DMS79 (cell line): ENCODE data around the gene OTUD4.
"Not testable (repeated sequence)": the region's sequence is repeated elsewhere in the genome, so short reads cannot be mapped to it uniquely, and the experiment has no call there.

Experiments
- DNase-seq: peaks from one replicate; lab custom pipeline; 2025; lab: John Stamatoyannopoulos, UW

OTUD4 gene, protein sequence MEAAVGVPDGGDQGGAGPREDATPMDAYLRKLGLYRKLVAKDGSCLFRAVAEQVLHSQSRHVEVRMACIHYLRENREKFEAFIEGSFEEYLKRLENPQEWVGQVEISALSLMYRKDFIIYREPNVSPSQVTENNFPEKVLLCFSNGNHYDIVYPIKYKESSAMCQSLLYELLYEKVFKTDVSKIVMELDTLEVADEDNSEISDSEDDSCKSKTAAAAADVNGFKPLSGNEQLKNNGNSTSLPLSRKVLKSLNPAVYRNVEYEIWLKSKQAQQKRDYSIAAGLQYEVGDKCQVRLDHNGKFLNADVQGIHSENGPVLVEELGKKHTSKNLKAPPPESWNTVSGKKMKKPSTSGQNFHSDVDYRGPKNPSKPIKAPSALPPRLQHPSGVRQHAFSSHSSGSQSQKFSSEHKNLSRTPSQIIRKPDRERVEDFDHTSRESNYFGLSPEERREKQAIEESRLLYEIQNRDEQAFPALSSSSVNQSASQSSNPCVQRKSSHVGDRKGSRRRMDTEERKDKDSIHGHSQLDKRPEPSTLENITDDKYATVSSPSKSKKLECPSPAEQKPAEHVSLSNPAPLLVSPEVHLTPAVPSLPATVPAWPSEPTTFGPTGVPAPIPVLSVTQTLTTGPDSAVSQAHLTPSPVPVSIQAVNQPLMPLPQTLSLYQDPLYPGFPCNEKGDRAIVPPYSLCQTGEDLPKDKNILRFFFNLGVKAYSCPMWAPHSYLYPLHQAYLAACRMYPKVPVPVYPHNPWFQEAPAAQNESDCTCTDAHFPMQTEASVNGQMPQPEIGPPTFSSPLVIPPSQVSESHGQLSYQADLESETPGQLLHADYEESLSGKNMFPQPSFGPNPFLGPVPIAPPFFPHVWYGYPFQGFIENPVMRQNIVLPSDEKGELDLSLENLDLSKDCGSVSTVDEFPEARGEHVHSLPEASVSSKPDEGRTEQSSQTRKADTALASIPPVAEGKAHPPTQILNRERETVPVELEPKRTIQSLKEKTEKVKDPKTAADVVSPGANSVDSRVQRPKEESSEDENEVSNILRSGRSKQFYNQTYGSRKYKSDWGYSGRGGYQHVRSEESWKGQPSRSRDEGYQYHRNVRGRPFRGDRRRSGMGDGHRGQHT

DNA sequence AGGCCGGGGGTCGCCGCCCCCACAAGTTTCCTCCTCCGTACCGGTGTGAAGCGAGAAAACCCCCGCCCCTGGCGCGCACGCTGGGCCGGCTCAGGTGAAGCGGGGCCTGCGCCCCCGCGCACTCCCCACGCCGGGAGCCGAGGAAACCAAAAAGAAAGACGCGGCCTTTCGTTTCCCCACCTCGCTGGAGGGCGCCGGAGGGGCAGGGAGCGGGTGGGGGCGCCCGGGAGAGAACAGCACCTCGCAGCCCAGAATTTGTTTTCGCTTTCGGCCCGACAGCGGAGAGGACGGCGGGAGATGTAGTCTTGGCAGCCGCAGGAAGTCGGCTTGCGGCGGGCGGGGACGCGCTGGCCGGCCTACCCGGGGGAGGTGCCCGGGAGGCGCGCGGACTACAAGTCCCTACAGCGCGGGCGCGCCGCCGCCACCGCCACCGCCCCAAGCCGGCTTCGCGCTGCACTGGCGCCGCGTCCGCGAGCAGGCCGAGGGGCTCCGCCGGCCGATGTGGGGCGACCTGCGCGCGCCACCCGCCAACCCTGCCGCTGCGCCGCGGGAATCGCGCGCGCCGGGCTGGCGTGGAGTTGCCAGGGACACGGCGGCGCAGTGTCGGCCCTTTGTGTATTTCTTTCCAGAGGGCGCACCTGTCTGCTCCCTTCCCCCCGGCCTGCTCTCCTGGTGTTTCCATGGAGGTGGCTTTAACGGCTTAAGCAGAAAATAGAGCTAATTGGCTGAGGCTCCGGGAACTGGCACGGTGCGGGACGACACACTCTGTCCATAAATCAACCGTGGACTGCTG is at the start of gene OTUD4:
TSS of gene OTUD4 (minus strand) at position 292 of the 793 bp plus-strand sequence. CDS start 616 bp downstream, outside the sequence.
- DNase-seq, result peak; percentile 68

DNA sequence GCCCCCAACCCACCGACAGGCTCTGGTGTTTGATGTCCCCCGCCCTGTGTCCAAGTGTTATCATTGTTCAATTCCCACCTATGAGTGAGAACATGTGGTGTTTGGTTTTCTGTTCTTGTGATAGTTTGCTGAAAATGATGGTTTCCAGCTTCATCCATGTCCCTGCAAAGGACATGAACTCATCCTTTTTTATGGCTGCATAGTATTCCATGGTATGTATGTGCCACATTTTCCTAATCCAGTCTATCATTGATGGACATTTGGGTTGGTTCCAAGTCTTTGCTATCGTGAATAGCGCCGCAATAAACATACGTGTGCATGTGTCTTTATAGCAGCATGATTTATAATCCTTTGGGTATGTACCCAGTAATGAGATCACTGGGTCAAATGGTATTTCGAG is 42.8 kb upstream of the OTUD4 start:
- not testable (repeated sequence) for DNase-seq

GRCh38 chr4:145221529-145221928 is 41.1 kb upstream of the OTUD4 start:
- not testable (repeated sequence) for DNase-seq

- DNase-seq, result no peak
Observed at GRCh38 chr4:145219090-145219489, 38.7 kb upstream of the OTUD4 start.

GRCh38 chr4:145218251-145218650 is 37.9 kb upstream of the OTUD4 start:
- no peak for DNase-seq

GRCh38 chr4:145217349-145217748 is 37.0 kb upstream of the OTUD4 start:
- DNase-seq, result no peak

DNA sequence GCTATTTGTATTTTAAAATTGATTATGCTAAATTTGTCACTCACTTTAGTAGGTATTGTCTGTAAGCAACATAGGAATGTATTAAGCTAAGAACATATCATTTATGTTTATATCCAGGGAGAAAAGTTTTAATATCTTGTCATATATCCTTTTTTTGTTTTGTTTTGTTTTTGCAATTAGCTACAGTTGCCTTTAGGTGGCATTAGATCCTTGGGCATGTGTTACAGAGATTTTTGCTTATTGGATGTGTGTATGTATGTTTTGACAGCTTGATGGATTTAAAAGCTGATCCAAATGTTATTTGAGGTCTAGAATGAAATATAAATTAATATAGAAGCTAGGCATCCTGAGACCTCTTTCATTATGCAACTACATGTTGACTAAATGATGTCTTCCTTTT is 36.1 kb upstream of the OTUD4 start:
- DNase-seq, result no peak

DNA sequence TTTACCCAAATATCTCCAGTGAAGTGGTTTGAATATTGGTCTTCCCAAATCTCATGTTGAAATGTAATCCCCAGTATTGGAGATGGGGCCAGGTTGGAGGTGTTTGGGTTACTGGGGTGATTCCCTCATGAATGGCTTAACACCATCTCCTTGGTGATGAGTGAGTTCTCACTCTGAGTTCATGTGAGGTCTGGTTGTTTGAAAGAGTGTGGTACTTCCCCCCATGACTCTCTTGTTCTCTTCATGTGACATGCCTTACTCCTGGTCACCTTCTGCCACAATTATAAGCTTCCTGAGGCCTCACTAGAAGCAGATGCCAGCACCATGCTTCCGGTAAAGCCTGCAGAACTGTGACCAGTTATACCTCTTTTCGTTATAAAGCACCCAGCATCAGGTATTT is 32.9 kb upstream of the OTUD4 start:
- no peak for DNase-seq

GRCh38 chr4:145207934-145208333 is 27.5 kb upstream of the OTUD4 start:
- DNase-seq, result no peak

- no peak for DNase-seq
Observed at GRCh38 chr4:145203410-145203809, 23.0 kb upstream of the OTUD4 start.

DNA sequence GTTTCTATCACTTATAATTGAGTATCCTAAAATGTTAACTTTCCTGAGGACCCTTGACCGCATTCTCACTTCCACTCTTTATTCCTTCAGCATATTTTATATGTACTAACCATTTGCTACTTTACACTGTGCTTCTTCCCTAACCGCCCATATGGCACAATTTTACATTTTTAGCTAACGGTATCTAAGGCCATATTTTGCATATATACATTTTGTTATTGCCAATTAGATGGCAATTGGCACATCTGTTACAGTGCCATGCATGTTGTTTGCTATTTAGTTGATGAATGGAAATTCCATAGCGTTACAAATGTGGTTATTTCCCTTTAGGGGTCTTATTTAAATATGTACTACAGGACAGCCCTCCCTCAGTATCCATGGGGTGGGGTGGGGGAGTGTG is 20.0 kb upstream of the OTUD4 start:
- DNase-seq, result no peak

DNA sequence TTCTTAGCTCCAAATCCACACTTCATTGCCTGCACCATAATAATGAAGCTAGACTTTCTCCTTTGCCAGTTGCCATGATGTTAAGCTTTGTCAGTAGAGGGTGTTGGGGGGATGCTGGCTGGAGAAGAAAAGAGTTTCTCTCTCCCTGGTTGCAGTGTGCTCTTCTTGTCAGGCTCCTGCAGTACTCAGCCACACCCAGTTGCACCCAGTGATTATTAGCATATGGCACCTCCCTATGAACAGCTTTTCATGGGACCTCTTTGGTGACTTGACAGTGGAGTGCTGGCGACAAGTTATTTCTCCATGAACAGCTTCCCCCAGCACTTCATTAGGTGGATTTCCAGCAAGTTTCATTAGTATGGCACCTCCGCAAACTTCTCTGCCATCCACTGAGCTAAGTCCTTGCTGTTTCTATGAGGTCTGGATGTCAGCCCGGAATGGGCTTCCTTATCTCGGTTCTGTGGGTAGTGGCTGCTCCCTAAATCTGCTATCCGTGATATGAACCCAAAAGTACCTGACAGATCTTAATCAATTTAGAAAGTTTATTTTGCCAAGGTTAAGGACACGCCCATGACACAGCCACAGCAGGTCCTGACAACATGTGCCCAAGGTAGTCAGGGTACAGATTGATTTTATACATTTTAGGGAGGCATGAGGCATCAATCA is 18.8 kb upstream of the OTUD4 start:
- no peak for DNase-seq

- no peak for DNase-seq
Observed at GRCh38 chr4:145196747-145197146, 16.4 kb upstream of the OTUD4 start.

- no peak for DNase-seq
Observed at GRCh38 chr4:145195167-145195952, 15.0 kb upstream of the OTUD4 start.

GRCh38 chr4:145189981-145190380 is 9.6 kb upstream of the OTUD4 start:
- DNase-seq, result no peak

DNA sequence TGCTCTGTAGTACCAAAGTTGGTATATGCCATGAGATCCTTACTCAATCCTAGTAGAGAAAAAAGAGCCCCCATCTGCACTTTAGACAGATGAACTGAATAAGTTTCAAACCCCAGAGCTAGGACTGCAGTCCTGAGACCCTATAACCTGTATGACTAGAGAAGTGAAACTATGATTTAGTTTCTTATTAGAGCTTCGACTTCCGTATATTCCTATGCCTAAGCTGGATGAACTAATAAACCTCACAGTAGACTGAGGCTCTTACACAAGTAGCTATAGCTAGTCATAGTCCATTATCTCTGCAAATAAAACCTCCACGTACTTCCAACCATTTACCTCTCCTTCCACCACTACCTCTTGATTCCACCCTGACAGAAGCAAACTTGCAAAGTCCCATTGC is 6.3 kb upstream of the OTUD4 start:
- DNase-seq, result no peak

DNA sequence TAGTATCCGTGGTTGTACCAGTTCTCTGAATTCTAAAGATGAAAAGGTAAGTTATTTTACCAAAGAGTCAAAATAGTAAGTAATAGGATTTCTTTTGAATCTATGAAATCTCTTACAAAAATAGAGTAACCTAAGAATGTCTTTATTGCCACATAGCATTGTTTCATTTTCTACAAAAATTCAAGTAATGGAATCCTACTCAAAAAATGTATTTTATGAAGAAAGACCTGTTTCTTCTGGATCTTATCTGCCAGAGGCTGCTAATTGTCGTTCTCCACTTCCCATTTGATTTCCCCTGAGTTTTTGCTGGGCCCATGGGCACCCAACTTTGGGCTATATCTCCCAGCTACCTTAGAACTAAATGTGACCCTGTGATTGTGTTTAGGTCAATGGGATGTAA is 3.2 kb upstream of the OTUD4 start:
- DNase-seq, result no peak

- DNase-seq, result no peak
Observed at GRCh38 chr4:145183023-145183422, 2.6 kb upstream of the OTUD4 start.

DNA sequence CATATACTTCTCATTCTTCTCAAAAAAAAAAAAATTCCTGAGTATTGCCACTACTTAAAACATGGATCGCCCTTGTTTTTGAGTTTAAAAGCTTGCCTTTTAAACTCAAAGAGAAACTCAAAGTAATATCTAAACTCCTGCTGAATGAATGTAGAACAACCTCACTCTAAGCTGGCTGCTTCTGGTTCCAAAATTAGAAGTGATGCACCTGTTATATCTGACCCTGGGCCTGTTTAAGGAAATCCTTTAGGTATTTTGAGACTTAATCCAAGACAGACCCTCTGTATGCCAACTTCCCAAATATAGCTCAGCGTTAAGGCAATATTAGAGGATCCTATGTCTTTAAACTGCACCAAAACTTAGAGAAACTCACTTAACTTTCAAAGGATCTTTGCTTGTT is 1.8 kb upstream of the OTUD4 start:
- no peak for DNase-seq

DNA sequence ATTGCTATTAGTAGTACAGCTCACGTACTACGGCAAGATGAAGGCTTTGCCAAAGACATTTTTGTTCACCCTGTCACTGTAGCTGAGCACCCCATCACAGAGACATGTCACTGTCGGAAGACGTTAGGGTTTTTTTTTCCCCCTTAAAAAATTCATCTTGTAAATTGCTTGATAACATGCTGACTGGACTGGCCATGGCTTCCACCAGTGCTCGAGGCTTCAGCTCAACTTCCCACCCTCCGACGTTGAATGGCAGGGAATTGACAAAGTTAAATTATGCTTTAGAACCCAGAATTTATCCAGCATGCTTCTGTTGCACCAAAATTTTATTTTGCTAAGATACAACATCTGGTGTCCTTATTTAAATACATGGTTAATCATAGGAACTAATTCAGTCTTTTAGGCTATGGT is 707 bp upstream of the OTUD4 start:
- DNase-seq, result no peak
